IMR-90 (cell line): ENCODE results near the gene CCSER1.

Experiments
- BHLHE40 ChIP-seq: fragments of 150-350 bp; IDR thresholded peaks from 2 replicates; pipeline ENCODE4 v1.6.1; 2016; ENCODE audit warnings: mild to moderate bottlenecking, low read depth, low read length
- CHD1 ChIP-seq: IDR thresholded peaks from 2 replicates; pipeline ENCODE4 v1.6.1; 2012; ENCODE audit warnings: low read depth, low read length, improper control_type of control experiment
- MAZ ChIP-seq: IDR thresholded peaks from 2 replicates; pipeline ENCODE4 v1.6.1; 2012; ENCODE audit warnings: low read depth, mild to moderate bottlenecking, low read length, improper control_type of control experiment, moderate library complexity, borderline replicate concordance
- POLR2A ChIP-seq: IDR thresholded peaks from 2 replicates; pipeline ENCODE4 v1.6.1; 2012; ENCODE audit warnings: mild to moderate bottlenecking, low read depth, low read length
- RAD21 ChIP-seq: IDR thresholded peaks from 2 replicates; pipeline ENCODE4 v1.6.1; 2012; ENCODE audit warnings: low read length, improper control_type of control experiment
- RCOR1 ChIP-seq: IDR thresholded peaks from 2 replicates; pipeline ENCODE4 v1.6.1; 2012; ENCODE audit warnings: mild to moderate bottlenecking, low read length, improper control_type of control experiment; ENCODE audit not compliant: insufficient replicate concordance
- RFX5 ChIP-seq: IDR thresholded peaks from 2 replicates; pipeline ENCODE4 v1.8.0; 2012; ENCODE audit warnings: low read depth, mild to moderate bottlenecking, low read length, moderate library complexity
- TF ChIP-seq, protein P1 (sequence below): conservative IDR thresholded peaks from 2 replicates; pipeline ENCODE4 v1.5.1; 2012; ENCODE audit warnings: mild to moderate bottlenecking, low read depth, low read length, improper control_type of control experiment
- TF ChIP-seq, protein P2 (sequence below): fragments of 150-350 bp; IDR thresholded peaks from 2 replicates; pipeline ENCODE4 v1.6.1; 2017; ENCODE audit warnings: mild to moderate bottlenecking, antibody characterized with exemption, low read length, low read depth

GRCh38 chr4:91298156-91298700 is 1171.0 kb downstream of the CCSER1 start:
- TF ChIP-seq, protein P1, sequence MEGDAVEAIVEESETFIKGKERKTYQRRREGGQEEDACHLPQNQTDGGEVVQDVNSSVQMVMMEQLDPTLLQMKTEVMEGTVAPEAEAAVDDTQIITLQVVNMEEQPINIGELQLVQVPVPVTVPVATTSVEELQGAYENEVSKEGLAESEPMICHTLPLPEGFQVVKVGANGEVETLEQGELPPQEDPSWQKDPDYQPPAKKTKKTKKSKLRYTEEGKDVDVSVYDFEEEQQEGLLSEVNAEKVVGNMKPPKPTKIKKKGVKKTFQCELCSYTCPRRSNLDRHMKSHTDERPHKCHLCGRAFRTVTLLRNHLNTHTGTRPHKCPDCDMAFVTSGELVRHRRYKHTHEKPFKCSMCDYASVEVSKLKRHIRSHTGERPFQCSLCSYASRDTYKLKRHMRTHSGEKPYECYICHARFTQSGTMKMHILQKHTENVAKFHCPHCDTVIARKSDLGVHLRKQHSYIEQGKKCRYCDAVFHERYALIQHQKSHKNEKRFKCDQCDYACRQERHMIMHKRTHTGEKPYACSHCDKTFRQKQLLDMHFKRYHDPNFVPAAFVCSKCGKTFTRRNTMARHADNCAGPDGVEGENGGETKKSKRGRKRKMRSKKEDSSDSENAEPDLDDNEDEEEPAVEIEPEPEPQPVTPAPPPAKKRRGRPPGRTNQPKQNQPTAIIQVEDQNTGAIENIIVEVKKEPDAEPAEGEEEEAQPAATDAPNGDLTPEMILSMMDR: no peak
- TF ChIP-seq, protein P2, sequence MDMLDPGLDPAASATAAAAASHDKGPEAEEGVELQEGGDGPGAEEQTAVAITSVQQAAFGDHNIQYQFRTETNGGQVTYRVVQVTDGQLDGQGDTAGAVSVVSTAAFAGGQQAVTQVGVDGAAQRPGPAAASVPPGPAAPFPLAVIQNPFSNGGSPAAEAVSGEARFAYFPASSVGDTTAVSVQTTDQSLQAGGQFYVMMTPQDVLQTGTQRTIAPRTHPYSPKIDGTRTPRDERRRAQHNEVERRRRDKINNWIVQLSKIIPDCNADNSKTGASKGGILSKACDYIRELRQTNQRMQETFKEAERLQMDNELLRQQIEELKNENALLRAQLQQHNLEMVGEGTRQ: no peak
- TF ChIP-seq POLR2A (no peak), RAD21 (no peak), RCOR1 (no peak), BHLHE40 (no peak), RFX5 (no peak), CHD1 (no peak), MAZ (no peak)
